Loucy (cell line): ENCODE data around the gene SORCS2.

Experiments
- H2AFZ ChIP-seq: fragments of 200-600 bp; sonication (generic); 2 replicates; pipeline ENCODE4 v1.6.0; 2016; ENCODE audit warnings: antibody characterized with exemption, mild to moderate bottlenecking, low read length, moderate library complexity
- H3F3A ChIP-seq: fragments of 200-600 bp; 2 replicates; pipeline ENCODE4 v1.6.0; 2016; ENCODE audit warnings: antibody characterized with exemption, low read depth, mild to moderate bottlenecking
- H3K27me3 ChIP-seq: fragments of 200-600 bp; sonication (generic); 2 replicates; pipeline ENCODE4 v1.6.1; 2014; ENCODE audit warnings: low read length, mild to moderate bottlenecking; ENCODE audit not compliant: insufficient read depth, poor library complexity, severe bottlenecking
- H3K36me3 ChIP-seq: fragments of 200-600 bp; sonication (generic); 2 replicates; pipeline ENCODE4 v1.6.1; 2016; ENCODE audit warnings: low read length; ENCODE audit not compliant: insufficient read depth
- H3K4me1 ChIP-seq: fragments of 200-600 bp; sonication (generic); 2 replicates; pipeline ENCODE4 v1.5.1; 2014; ENCODE audit warnings: low read length, mild to moderate bottlenecking; ENCODE audit not compliant: insufficient read depth, poor library complexity, severe bottlenecking
- H3K4me2 ChIP-seq: fragments of 200-600 bp; sonication (generic); 2 replicates; pipeline ENCODE4 v1.6.0; 2014; ENCODE audit warnings: antibody characterized with exemption, low read length, low read depth, mild to moderate bottlenecking; ENCODE audit not compliant: poor library complexity, severe bottlenecking
- H3K4me3 ChIP-seq: fragments of 200-600 bp; sonication (generic); 2 replicates; pipeline ENCODE4 v1.5.1; 2014; ENCODE audit warnings: low read length, mild to moderate bottlenecking, mixed read lengths; ENCODE audit not compliant: poor library complexity, severe bottlenecking
- H3K79me2 ChIP-seq: fragments of 200-600 bp; sonication (generic); 2 replicates; pipeline ENCODE4 v1.6.1; 2014; ENCODE audit warnings: low read length; ENCODE audit not compliant: insufficient read depth
- H3K9ac ChIP-seq: fragments of 200-600 bp; sonication (generic); 2 replicates; pipeline ENCODE4 v1.6.0; 2014; ENCODE audit warnings: mild to moderate bottlenecking, low read depth, low read length, moderate library complexity; ENCODE audit not compliant: poor library complexity, severe bottlenecking
- H3K9me2 ChIP-seq: fragments of 200-600 bp; sonication (generic); replicated peaks from 2 replicates; pipeline ENCODE4 v1.6.1; 2016; ENCODE audit warnings: low read depth, low read length, mixed read lengths
- H3K9me3 ChIP-seq: fragments of 200-600 bp; sonication (generic); 2 replicates; pipeline ENCODE4 v1.6.1; 2014; ENCODE audit warnings: mild to moderate bottlenecking, antibody characterized with exemption, low read length, low read depth; ENCODE audit not compliant: insufficient read depth
- H4K20me1 ChIP-seq: fragments of 200-600 bp; sonication (generic); 2 replicates; pipeline ENCODE4 v1.6.0; 2014; ENCODE audit warnings: antibody characterized with exemption, low read length, mild to moderate bottlenecking; ENCODE audit not compliant: insufficient read depth, poor library complexity, severe bottlenecking
- CTCF ChIP-seq: fragments of 200-600 bp; sonication (generic); conservative IDR thresholded peaks from 2 replicates; pipeline ENCODE4 v1.5.1; 2014; ENCODE audit warnings: mild to moderate bottlenecking, antibody characterized with exemption, low read length
- EZH2phosphoT487 ChIP-seq: fragments of 200-600 bp; IDR thresholded peaks from 2 replicates; pipeline ENCODE4 v1.6.1; 2018; ENCODE audit warnings: antibody characterized with exemption, mild to moderate bottlenecking, moderate library complexity, borderline replicate concordance

SORCS2 gene

DNA sequence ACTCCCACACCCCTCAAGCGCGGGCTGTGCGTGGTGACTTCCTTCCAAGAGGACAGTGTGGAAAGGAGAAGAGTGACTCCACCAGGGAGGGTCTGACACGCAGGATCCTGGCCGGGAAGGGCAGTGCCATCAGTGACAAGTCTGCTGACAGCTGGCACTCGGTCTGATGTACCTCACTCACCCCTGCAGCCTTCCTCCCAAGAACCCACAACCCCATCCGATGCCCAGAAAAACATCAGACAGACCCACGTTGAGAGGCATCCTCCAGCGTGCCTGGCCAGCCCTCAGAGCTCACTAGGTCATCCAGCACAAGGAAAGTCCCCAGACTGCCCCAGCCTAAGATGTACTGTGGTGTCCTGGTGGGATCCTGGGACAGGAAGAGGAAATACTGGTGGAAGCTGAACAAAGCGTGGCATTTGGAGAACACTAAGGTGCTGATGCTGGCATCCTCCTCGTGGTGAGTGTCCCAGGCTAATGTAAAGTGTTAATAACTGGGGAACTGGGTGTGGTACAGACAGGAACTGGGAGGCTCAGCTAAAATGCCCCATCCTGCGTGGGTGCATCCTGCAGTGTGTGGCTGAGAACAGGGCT is 442.4 kb downstream of the SORCS2 start:
- Histone ChIP-seq H3K4me3 (no peak overlapping the region), H2AFZ (no peak overlapping the region), H3K9ac (no peak overlapping the region), H3K36me3 (no peaks in the 10 kb centered on the region), H3K4me2 (no peak overlapping the region), H3K27me3 (no peaks in the 10 kb centered on the region), H3K9me2 (no peaks in the 10 kb centered on the region), H4K20me1 (no peaks in the 10 kb centered on the region), H3K9me3 (peaks cover 11% of the 10 kb centered on the region; the same call in 1 of the 2 replicates), H3F3A (no peaks in the 10 kb centered on the region), H3K79me2 (no peaks in the 10 kb centered on the region), H3K4me1 (no peaks in the 10 kb centered on the region)
- TF ChIP-seq CTCF (no peak), EZH2phosphoT487 (no peak)

- Histone ChIP-seq H3K79me2 (no peaks in the 10 kb centered on the region), H3K4me1 (no peaks in the 10 kb centered on the region), H2AFZ (no peak overlapping the region), H3K9me2 (no peaks in the 10 kb centered on the region), H3K4me2 (no peak overlapping the region), H3K9me3 (peaks cover 13% of the 10 kb centered on the region; the same call in 1 of the 2 replicates), H4K20me1 (no peaks in the 10 kb centered on the region), H3K9ac (no peak overlapping the region), H3F3A (no peaks in the 10 kb centered on the region), H3K36me3 (no peaks in the 10 kb centered on the region), H3K27me3 (no peaks in the 10 kb centered on the region), H3K4me3 (no peak overlapping the region)
- TF ChIP-seq EZH2phosphoT487 (no peak), CTCF (no peak)
These were observed 443.3 kb downstream of the SORCS2 start for GRCh38 chr4:7635445-7636239.

- no peaks in the 10 kb centered on the region for H3F3A ChIP-seq
- no peaks in the 10 kb centered on the region for H3K27me3 ChIP-seq
- no peak overlapping the region for H3K4me2 ChIP-seq
These were observed 443.8 kb downstream of the SORCS2 start for GRCh38 chr4:7636240-7636508.

More at GRCh38 chr4:7636240-7636508, 443.8 kb downstream of the SORCS2 start:
- Histone ChIP-seq H3K9me3 (peaks cover 13% of the 10 kb centered on the region; the same call in 1 of the 2 replicates), H3K4me1 (no peaks in the 10 kb centered on the region), H3K4me3 (no peak overlapping the region), H4K20me1 (no peaks in the 10 kb centered on the region), H3K9ac (no peak overlapping the region), H3K9me2 (no peaks in the 10 kb centered on the region), H3K79me2 (no peaks in the 10 kb centered on the region), H3K36me3 (no peaks in the 10 kb centered on the region), H2AFZ (no peak overlapping the region)
- TF ChIP-seq CTCF (no peak), EZH2phosphoT487 (no peak)
